D721Med (cell line): Measurements from ENCODE around the gene PDE7B.

Experiments
- DNase-seq: peaks from one replicate; pipeline ENCODE4 v3.0.0; 2011; ENCODE audit warnings: low spot score; ENCODE audit not compliant: insufficient read length
- FAIRE-seq: peaks from 2 replicates; lab custom pipeline; 2011; peaks lifted over from hg19 to GRCh38; lab: Jason Lieb, UNC
- CTCF ChIP-seq: IDR thresholded peaks from 2 replicates; pipeline ENCODE4 v1.5.1; 2012; ENCODE audit warnings: mild to moderate bottlenecking, control low read depth; ENCODE audit not compliant: insufficient read depth; ENCODE audit errors: missing control alignments

PDE7B gene

GRCh38 chr6:136232701-136233100 is 381.2 kb downstream of the PDE7B start:
- DNase-seq = no peak
- no peak for TF ChIP-seq CTCF
- no peak for FAIRE-seq

GRCh38 chr6:136235233-136235564 is 383.7 kb downstream of the PDE7B start:
- no peak for FAIRE-seq
- DNase-seq = no peak
- no peak for TF ChIP-seq CTCF

GRCh38 chr6:136236466-136237293 is 385.2 kb downstream of the PDE7B start:
- DNase-seq (no peak), FAIRE-seq (no peak)
- TF ChIP-seq CTCF = no peak

- FAIRE-seq (no peak), DNase-seq (no peak)
- no peak for TF ChIP-seq CTCF
Measured at GRCh38 chr6:136244061-136244616, 392.6 kb downstream of the PDE7B start.
